ENCODE results near the gene SLC27A2.

- TF ChIP-seq, protein P1, sequence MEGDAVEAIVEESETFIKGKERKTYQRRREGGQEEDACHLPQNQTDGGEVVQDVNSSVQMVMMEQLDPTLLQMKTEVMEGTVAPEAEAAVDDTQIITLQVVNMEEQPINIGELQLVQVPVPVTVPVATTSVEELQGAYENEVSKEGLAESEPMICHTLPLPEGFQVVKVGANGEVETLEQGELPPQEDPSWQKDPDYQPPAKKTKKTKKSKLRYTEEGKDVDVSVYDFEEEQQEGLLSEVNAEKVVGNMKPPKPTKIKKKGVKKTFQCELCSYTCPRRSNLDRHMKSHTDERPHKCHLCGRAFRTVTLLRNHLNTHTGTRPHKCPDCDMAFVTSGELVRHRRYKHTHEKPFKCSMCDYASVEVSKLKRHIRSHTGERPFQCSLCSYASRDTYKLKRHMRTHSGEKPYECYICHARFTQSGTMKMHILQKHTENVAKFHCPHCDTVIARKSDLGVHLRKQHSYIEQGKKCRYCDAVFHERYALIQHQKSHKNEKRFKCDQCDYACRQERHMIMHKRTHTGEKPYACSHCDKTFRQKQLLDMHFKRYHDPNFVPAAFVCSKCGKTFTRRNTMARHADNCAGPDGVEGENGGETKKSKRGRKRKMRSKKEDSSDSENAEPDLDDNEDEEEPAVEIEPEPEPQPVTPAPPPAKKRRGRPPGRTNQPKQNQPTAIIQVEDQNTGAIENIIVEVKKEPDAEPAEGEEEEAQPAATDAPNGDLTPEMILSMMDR (conservative IDR thresholded peaks at IDR 0.05; ENCODE audit: low read length) = no peak
- TF ChIP-seq EZH2phosphoT487 (IDR thresholded peaks at IDR 0.05; ENCODE audit: borderline replicate concordance, low read depth, low read length) = no peak
These were observed 30.5 kb upstream of the SLC27A2 start for GRCh38 chr15:50151476-50151875.
